Cardiac septum (tissue), 1 donor: ENCODE results near the gene AOPEP. TPM values are rescaled to one million over a fixed set of nuclear protein-coding genes. Genes with fewer than 3 reads are reported as not detected.
"Not testable (repeated sequence)": the region's sequence is repeated elsewhere in the genome, so short reads cannot be mapped to it uniquely, and the experiment has no call there.

Source experiments
- DNase-seq: peaks from one replicate; pipeline ENCODE4 v3.0.0-alpha.2; 2020; ENCODE audit warnings: low spot score
- intact Hi-C: fragments of 100-400 bp; cut with DNase I; formaldehyde crosslinking; loops from one replicate; pipeline ENCODE4 v1.14.0; 2022
- total RNA-seq: library from RNA; stranded (reverse); fragmentation: NEBNext Ultra II Directional; extraction: Animal tissue kit (Norgen Biotek cat#: 25700); gene quantifications from one replicate; pipeline ENCODE4 v1.2.1, GENCODE V29; 2021
- donor health status: DM: no; HTN: no; CAD: no.

The AOPEP gene
- total RNA-seq, 1 donor from 2014 or later, result 260 TPM

GRCh38 chr9:94872891-94873511, 146.5 kb downstream of the AOPEP start:
- intact Hi-C loops, result loop anchor here (2.0 to 5.0 kb wide), 3 partner anchors 34 to 124 kb away; no protein-coding TSS in a partner anchor
- no peak for DNase-seq

DNA sequence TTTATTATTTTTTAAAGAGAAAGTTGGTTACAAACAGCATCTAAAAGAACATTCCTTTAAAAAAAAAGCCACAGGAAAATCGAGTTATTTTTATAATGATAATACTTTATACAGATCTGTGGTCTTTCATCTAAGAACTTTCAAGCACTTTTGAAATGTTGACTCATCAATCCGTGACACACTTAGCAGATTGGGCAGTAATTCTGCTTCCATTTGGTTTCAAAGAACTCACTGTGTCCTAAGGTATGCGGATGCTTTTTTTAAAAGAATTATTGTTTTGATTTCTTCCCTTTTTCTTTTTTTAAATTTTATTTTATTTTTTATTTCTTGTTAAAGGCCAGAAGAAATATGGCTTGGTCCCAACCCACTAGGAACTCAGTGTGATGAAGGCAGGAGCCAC, 147.8 kb downstream of the AOPEP start:
- DNase-seq, result no peak
- intact Hi-C loops, result loop anchor here (5.0 kb wide), 1 partner anchor 33 kb away; no protein-coding TSS in a partner anchor

DNA sequence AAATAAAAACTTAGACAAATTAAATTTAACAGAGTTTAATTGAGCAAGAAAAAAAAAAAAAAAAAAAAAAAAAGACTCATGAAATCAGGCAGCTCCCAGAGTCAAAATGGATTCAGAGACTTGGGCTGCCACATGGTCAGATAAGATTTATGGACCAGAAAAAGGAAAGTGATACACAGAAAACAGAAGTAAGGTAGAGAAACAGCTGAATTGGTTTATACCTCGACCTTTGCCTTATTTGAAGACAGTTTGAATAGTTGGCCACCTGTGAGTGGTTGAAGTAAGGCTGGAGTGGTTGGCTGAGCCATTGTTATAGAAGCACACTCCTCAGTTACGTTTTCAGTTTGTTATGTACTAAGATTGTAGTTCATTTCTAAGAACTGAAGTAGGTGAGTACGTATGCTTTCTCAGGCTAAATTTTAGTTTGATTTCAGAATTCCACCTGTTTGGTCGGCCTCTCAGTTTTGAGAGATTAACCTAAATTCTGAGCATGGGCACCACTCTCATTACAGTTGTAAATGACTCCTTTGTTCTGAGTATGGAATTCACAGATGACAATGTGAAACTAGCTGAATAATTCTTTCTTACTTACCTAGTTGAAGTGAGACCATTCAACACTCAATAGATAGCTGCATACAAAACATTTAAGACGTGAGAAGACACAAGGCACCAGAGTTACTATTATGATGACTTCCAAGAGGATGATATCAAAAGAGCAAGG, 149.0 kb downstream of the AOPEP start:
- no peak for DNase-seq
- intact Hi-C loops, result no loop called here

DNA sequence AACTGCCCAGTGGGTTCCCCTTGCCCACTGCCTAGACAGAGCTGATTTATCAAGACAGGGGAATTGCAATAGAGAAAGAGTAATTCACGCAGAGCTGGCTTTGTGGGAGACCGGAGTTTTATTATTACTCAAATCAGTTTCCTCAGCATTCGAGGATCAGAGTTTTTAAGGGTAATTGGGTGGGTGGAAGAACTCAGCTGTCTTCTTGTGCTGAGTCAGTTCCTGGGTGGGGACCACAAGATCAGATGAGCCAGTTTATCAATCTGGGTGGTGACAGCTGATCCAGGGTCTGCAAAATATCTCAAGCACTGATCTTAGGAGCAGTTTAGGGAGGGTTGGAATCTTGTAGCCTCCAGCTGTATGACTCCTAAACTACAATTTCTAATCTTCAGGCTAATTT, 152.3 kb downstream of the AOPEP start:
- DNase-seq, intact Hi-C loops: not testable (repeated sequence)

DNA sequence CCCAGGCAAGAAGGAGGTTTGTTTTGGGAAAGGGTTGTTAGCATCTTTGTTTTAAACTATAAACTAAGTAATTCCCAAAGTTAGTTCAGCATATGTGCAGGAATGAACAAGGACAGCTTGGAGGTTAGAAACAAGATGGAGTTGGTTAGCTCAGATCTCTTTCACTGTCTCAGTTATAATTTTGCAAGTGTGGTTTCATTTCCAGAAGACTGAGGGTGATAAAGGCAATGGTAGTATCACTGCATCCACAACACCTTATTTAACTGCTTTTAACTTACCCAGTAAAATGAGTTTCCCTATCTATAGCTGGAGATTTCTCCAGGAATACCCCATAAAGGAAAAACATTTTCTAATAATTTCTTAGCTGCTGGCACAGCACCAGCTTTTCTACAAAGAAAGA, 152.7 kb downstream of the AOPEP start:
- intact Hi-C loops, result no loop called here
- DNase-seq, result no peak

DNA sequence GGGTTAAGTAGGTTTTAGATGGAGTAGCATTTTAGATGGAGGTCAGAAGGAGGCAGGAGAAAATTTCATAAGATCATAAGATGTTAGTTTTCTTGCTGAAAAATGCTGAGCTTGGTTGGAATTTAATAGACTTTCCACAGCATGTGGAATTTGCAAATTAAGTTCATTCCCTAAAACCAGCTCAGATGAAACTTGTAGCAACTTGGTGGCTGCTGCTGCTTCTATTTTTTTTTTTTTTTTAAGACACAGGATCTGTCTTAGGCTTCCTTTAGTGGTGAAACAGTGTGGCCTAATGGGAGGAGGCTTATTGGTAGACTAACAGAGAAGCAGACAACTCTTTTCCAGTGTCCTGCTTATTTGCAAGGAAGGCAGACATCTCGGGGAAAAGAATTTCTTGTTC, 154.5 kb downstream of the AOPEP start:
- no peak for DNase-seq
- intact Hi-C loops, result no loop called here

- no peak for DNase-seq
- intact Hi-C loops, result no loop called here
Measured at GRCh38 chr9:94881454-94881853, 155.0 kb downstream of the AOPEP start.

DNA sequence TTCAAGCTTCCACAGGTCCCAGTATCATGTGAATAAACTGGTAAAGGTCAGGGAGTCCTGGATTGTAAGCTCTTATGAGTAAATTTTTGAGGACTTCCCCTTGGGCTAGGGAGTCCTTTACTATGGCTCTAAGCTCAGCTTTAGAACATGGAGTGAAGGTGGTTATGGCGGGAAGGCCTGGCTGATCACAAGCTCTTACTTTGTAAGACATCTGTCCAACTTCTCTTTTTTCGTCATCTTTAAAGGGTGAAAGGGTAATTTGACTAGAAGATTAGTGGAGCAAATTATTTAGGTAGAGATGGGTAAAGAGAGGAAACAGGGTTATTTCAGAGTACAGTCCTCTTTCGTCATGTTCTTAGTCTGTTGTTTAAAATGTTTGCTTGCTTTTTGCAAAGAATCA, 155.4 kb downstream of the AOPEP start:
- intact Hi-C loops, result no loop called here
- no peak for DNase-seq

GRCh38 chr9:94882966-94883641, 156.6 kb downstream of the AOPEP start:
- DNase-seq, result no peak
- intact Hi-C loops, result no loop called here

- DNase-seq, result no peak
- intact Hi-C loops, result no loop called here
Measured at GRCh38 chr9:94885854-94886447, 159.5 kb downstream of the AOPEP start.

DNA sequence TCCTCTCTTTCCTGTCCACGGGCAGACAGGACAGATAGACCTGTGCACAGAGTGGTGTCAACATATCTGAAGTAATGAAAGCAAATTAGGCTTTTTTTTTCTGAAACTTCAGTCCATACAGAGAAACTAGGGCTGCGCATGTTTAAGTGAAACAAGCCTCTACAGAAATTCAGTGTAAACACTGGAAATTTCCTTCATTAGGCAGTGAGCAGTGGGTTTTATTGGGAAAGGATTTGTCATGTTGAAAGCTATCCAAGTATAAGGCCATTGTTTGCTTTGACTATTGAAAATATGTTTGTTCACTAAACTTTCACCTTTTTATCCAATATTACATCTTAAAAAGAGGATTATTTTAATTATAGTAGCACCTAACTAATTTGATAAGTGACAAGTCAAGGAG, 161.2 kb downstream of the AOPEP start:
- no peak for DNase-seq
- intact Hi-C loops, result no loop called here

DNA sequence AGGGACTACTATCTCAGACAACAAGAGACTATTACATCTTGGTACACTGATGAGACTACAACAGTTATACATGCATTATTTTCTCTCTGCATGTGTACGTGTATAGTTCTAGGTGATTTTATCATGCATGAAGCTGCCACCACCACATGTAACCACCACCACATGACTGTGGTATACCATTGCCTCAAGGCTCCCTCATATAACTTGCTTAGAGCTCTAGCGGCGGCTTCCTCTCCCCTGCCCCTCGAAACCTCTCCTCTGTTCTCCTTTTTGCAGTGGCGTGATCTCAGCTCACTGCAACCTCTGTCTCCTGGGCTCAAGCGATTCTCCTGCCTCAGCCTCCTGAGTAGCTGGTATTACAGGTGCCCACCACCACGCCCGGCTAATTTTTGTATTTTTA, 162.3 kb downstream of the AOPEP start:
- intact Hi-C loops, result no loop called here
- no peak for DNase-seq

DNA sequence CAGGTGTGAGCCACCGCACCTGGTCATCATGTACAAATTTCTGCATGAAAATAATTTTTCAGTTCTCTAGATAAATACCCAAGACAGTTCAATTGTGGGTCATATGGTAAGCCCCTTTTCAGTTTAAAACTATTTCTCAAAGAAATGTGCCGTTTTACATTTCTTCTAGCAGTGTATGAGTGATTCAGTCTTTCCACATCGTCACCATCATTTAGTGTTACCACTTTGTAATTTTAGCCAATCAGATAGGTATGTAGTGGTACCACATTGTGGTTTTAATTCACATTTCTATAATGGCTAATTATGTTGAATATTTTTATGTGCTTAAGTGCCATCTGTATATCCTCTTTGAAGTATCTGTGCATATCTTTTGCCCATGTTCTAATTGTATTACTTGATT, 163.1 kb downstream of the AOPEP start:
- DNase-seq, result no peak
- intact Hi-C loops, result no loop called here

DNA sequence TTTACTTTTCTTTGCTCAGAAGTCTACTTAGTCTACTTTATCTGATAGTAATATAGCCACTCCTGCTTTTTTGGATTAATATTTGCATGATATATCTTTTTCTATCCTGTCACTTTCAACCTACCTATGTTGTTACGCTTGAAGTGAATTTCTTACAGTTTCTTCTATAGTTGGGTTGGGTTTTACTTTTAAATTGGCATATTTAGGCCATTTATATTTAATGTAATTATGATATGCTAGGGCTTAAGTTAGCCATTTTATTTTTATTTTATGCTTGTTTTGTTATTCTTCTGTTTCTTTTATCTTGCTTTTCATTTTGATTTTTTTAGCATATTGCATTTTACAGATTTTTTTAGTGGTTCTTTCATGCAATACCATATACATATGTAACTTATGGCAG, 164.7 kb downstream of the AOPEP start:
- intact Hi-C loops, result no loop called here
- no peak for DNase-seq

DNA sequence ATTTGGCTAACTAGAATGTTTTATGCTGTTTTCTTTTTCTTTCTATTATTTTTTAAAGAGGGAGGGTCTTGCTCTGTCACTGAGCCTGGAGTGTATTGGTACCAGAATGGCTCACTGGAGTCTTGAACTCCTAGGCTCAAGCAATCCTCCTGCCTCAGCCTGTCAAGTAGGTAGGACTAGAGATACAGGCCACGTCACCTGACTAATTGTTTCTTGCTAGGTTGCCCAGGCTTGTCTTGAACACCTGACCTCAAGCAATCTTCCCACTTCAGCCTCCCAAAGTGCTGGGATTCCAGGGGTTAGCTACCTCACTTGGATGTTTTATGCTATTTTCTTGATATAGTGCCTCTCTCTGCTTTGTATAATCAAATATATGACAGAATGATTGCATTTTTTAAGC, 166.2 kb downstream of the AOPEP start:
- intact Hi-C loops, result no loop called here
- no peak for DNase-seq

- no peak for DNase-seq
- intact Hi-C loops, result no loop called here
Measured at GRCh38 chr9:94894094-94894699, 167.7 kb downstream of the AOPEP start.

GRCh38 chr9:94895668-94896067, 169.2 kb downstream of the AOPEP start:
- intact Hi-C loops, result no loop called here
- no peak for DNase-seq

GRCh38 chr9:94896512-94896911, 170.0 kb downstream of the AOPEP start:
- DNase-seq, result no peak
- intact Hi-C loops, result no loop called here

DNA sequence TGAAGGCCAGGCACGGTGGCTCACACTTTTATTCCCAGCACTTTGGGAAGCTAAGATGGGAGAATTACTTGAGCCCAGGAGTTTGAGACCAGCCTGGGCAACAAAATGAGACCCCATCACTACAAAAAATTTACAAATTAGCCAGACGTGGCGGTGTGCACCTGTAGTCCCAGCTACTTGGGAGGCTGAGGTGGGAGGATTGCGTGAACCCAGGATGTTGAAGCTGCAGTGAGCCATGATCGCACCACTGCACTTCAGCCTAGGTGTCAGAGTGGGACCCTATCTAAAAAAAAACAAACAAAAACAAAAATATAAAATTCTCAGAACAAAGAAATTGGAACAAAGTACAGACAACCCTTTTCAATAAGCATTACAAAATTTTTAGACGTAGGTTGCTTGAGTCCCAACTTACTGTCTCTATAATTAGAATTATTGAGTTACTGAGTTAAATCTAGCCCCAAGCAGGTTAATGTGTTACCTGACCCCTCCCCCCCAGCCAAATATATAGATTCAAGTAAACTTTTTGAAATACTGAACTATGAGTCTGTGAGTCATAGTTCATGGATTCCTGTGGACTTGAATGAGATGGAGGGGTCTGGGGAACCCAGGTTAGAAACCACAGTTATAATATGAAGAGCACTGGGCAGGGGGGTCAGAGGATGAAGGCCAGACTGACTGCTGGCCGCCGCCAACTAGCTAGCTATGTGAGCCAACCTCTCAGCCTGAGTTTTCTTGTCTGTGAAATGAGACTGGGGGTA, 173.1 kb downstream of the AOPEP start:
- intact Hi-C loops, result no loop called here
- DNase-seq, result no peak
